ENCODE data around the gene SHISA9. TPM values are rescaled to one million over a fixed set of nuclear protein-coding genes. Genes with fewer than 3 reads are reported as not detected.

SHISA9 gene
- total RNA-seq, 1 donor from 2014 or later, result 3.0 TPM

DNA sequence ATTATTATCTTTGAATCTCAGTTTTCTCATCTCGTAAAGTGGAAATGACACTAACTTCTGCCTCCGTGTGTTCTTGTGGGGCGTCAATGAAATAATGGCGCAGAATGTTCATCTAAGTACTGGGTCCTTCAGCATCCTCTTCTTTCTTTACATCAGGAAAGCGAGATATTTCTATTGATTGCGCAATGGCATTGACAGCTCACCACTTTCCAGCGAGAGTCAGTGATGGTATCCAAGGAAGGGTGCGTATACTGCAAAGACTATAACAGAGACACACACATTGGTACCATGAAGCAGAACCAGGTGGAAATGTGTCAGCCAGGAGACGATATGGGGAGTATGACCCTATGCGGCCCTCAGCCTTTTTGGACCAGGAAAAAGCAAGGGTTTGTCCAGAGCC lies 162.1 kb downstream of the SHISA9 start:
- Mint-ChIP-seq H3K4me3 (ENCODE audit: low read depth) (no peak overlapping the region), H3K9me3 (ENCODE audit: low read depth) (no peaks in the 10 kb centered on the region), H3K27ac (no peak overlapping the region), H3K27me3 (no peaks in the 10 kb centered on the region), H3K4me1 (ENCODE audit: low read depth) (no peaks in the 10 kb centered on the region), H3K36me3 (ENCODE audit: insufficient read depth) (no peaks in the 10 kb centered on the region)
- TF ChIP-seq, protein P1, sequence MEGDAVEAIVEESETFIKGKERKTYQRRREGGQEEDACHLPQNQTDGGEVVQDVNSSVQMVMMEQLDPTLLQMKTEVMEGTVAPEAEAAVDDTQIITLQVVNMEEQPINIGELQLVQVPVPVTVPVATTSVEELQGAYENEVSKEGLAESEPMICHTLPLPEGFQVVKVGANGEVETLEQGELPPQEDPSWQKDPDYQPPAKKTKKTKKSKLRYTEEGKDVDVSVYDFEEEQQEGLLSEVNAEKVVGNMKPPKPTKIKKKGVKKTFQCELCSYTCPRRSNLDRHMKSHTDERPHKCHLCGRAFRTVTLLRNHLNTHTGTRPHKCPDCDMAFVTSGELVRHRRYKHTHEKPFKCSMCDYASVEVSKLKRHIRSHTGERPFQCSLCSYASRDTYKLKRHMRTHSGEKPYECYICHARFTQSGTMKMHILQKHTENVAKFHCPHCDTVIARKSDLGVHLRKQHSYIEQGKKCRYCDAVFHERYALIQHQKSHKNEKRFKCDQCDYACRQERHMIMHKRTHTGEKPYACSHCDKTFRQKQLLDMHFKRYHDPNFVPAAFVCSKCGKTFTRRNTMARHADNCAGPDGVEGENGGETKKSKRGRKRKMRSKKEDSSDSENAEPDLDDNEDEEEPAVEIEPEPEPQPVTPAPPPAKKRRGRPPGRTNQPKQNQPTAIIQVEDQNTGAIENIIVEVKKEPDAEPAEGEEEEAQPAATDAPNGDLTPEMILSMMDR (IDR thresholded peaks at IDR 0.05; ENCODE audit: unreplicated experiment), result no peak
- no peak for DNase-seq (ENCODE audit: low spot score, unreplicated experiment)

DNA sequence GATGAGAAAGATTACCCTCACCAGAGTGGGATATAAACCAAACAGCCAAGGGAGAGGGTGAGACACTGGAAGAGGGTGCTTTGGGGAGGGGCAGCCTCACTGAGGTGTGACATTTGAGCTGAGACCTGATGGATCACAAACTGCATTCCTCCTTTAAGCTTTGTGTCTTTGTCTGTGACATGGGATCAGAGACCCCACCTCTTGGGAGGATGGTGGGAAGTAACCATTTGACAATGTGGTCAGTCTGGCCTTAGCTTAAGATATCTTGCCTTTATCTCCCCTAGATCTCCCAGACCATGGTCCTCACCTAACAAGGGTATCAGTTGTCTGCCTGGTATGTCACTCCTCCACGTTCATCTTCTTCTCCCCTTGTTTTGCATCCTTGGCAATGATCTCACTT lies 163.4 kb downstream of the SHISA9 start:
- no peaks in the 10 kb centered on the region for H3K4me1 Mint-ChIP-seq (ENCODE audit: low read depth)
- no peaks in the 10 kb centered on the region for H3K9me3 Mint-ChIP-seq (ENCODE audit: low read depth)
- H3K36me3 Mint-ChIP-seq (ENCODE audit: insufficient read depth), result no peaks in the 10 kb centered on the region
- no peak for DNase-seq (ENCODE audit: low spot score, unreplicated experiment)
- TF ChIP-seq, protein P1 (IDR thresholded peaks at IDR 0.05; ENCODE audit: unreplicated experiment), result no peak
- no peak overlapping the region for H3K4me3 Mint-ChIP-seq (ENCODE audit: low read depth)
- H3K27ac Mint-ChIP-seq, result no peak overlapping the region
- H3K27me3 Mint-ChIP-seq, result no peaks in the 10 kb centered on the region

DNA sequence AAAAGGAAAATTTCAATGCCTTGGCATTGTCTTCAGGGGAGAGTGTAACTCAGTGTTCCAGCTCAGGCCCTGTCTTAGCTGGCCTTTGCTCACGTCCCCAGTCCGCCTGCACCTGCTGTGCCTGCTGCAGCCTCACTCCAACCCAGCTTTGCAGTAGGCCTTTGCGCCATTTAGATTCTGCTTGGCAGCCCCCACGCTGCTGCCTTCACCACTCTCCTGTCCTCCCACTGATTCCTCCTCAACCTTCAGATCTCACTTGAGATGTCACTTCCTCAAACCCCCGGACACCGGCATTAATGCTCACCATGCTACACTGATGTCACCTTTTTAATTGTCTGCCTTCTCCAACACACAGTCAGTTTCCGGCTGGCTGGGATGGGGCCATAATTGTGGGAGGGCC lies 166.2 kb downstream of the SHISA9 start:
- H3K4me3 Mint-ChIP-seq (ENCODE audit: low read depth), result no peak overlapping the region
- TF ChIP-seq, protein P1 (IDR thresholded peaks at IDR 0.05; ENCODE audit: unreplicated experiment), result no peak
- DNase-seq (ENCODE audit: low spot score, unreplicated experiment), result no peak
- H3K4me1 Mint-ChIP-seq (ENCODE audit: low read depth), result peaks cover 6% of the 10 kb centered on the region
- H3K27me3 Mint-ChIP-seq, result no peaks in the 10 kb centered on the region
- H3K36me3 Mint-ChIP-seq (ENCODE audit: insufficient read depth), result no peaks in the 10 kb centered on the region
- no peaks in the 10 kb centered on the region for H3K9me3 Mint-ChIP-seq (ENCODE audit: low read depth)
- H3K27ac Mint-ChIP-seq, result no peak overlapping the region

DNA sequence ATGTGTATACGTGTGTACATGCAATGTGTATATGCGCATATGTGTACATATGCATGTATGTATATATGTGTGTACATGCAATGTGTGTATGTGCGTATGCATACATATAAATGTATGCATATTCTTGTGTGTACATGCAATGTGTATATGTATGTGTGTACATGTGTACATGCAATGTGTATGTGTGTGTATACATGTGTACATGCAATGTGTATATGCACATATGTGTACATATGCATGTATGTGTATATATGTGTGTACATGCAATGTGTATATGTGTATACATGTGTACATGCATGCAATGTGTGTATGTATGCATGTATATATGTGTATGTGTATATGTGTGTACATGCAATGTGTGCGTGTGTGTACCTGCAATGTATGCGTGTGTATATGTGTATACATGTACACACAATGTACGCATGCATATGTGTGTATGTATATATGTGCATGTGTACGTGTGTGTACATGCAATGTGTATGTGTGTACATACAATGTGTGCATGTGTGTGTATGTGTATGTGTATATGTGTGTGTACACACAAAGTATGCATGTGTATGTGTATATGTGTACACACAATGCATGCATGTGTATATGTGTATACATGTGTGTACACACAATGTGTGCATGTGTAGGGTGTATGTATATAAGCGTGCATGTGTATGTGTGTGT lies 167.7 kb downstream of the SHISA9 start:
- no peak overlapping the region for H3K27ac Mint-ChIP-seq

DNA sequence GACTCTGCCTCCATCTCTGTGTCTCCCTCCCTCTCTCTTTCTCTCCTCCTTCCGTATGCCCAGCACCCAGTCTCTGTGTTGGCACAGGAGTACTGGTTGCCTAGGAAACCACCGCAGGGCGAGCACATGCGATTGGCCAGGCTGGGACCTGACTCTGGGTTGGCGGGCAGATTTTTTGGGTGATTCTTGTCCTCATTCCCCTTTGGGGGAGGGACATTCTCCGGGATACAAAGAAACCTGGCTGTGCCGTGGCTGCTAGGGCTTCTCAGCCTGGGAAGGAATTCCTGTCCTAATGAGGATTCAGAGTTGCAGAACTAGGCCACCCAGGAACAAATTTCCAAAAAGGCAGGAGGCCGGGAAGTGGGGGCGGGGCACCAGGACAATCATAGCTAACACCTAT lies 168.9 kb downstream of the SHISA9 start:
- TF ChIP-seq, protein P1 (IDR thresholded peaks at IDR 0.05; ENCODE audit: unreplicated experiment), result no peak
- DNase-seq (ENCODE audit: low spot score, unreplicated experiment), result no peak
- H3K4me1 Mint-ChIP-seq (ENCODE audit: low read depth), result peaks cover 6% of the 10 kb centered on the region
- H3K27me3 Mint-ChIP-seq, result no peaks in the 10 kb centered on the region
- no peak overlapping the region for H3K4me3 Mint-ChIP-seq (ENCODE audit: low read depth)
- H3K9me3 Mint-ChIP-seq (ENCODE audit: low read depth), result no peaks in the 10 kb centered on the region
- H3K36me3 Mint-ChIP-seq (ENCODE audit: insufficient read depth), result no peaks in the 10 kb centered on the region
- peak overlapping the region; percentile 7 for H3K27ac Mint-ChIP-seq

More for the DNA sequence above, 167.7 kb downstream of the SHISA9 start:
- Mint-ChIP-seq H3K4me1 (ENCODE audit: low read depth) (peaks cover 6% of the 10 kb centered on the region), H3K36me3 (ENCODE audit: insufficient read depth) (no peaks in the 10 kb centered on the region), H3K4me3 (ENCODE audit: low read depth) (no peak overlapping the region), H3K9me3 (ENCODE audit: low read depth) (no peaks in the 10 kb centered on the region), H3K27me3 (no peaks in the 10 kb centered on the region)
- no peak for DNase-seq (ENCODE audit: low spot score, unreplicated experiment)
- TF ChIP-seq, protein P1 (IDR thresholded peaks at IDR 0.05; ENCODE audit: unreplicated experiment), result no peak

All from progenitor cell of endocrine pancreas (in vitro differentiated cells).